ENCODE data around the gene TTC34.

DNA sequence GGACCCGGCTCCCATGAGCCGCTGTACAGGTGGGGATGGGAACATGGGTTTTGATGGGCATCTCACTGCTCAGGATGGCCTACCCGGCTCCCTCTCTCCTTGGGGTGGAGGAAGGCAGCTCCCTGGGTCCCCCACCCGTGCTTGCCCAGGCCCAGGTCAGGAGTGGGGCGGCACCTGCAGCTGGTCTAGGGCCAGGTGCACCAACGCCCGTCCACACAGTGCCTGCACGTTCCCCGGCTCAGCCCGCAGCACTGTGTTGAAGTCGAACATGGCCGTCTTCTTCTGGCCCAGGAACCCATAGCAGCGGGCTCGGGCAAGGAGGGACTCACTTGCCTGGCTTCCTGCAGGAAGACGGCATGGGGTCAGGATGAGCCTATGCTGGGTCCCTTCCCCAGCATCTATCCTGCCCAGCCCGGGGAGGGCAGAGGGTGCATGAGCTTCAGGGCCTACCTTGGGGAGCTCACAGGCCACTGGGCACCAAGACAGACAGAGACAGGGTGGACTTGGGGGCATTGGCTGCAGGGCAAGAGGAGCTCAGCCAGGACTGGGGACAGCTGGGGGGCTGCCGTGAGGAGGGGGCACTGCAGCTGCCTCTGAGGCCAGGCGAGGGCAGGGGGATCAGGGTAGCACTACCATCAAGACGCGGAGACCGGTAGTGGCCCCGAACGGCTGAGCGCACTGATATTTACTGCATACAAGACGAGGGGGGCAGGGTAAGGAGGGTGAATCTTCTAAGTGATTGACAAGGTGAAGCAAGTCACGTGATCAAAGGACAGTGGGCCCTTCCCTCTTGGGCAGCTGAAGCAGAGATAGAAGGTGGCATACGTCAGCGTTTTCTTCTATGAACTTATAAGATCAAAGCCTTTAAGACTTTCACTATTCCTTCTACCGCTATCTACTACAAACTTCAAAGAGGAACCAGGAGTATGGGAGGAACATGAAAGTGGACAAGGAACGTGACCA lies 17.8 kb downstream of the TTC34 start:
- TF ChIP-seq, protein P1, sequence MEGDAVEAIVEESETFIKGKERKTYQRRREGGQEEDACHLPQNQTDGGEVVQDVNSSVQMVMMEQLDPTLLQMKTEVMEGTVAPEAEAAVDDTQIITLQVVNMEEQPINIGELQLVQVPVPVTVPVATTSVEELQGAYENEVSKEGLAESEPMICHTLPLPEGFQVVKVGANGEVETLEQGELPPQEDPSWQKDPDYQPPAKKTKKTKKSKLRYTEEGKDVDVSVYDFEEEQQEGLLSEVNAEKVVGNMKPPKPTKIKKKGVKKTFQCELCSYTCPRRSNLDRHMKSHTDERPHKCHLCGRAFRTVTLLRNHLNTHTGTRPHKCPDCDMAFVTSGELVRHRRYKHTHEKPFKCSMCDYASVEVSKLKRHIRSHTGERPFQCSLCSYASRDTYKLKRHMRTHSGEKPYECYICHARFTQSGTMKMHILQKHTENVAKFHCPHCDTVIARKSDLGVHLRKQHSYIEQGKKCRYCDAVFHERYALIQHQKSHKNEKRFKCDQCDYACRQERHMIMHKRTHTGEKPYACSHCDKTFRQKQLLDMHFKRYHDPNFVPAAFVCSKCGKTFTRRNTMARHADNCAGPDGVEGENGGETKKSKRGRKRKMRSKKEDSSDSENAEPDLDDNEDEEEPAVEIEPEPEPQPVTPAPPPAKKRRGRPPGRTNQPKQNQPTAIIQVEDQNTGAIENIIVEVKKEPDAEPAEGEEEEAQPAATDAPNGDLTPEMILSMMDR (IDR thresholded peaks at IDR 0.05 in 4 of 5, conservative IDR thresholded peaks at IDR 0.05 in 1 of 5): no peak
- TF ChIP-seq POLR2A (IDR thresholded peaks at IDR 0.05): no peak
